Endometrial microvascular endothelial cells (primary cell): ENCODE results near the gene NBPF11. TPM values are rescaled to one million over a fixed set of nuclear protein-coding genes. Genes with fewer than 3 reads are reported as not detected.
"Not testable (repeated sequence)": the region's sequence is repeated elsewhere in the genome, so short reads cannot be mapped to it uniquely, and the experiment has no call there.

Experiments used
- in situ Hi-C: cut with HindIII; loops from 2 replicates; pipeline ENCODE4 v1.10.0; 2017; ENCODE audit warnings: low sequenced_read_pairs, low pct_unique_long_range_greater_than_20kb; ENCODE audit errors: inconsistent ontology term
- total RNA-seq: library from RNA; depleted of rRNA; stranded (reverse); fragments of >200 nt; gene quantifications from one replicate; pipeline ENCODE4 v1.2.3, GENCODE V29; 2015; ENCODE audit errors: inconsistent ontology term

NBPF11 gene
- total RNA-seq, 1 donor from 2014 or later, result 3.0 TPM

DNA sequence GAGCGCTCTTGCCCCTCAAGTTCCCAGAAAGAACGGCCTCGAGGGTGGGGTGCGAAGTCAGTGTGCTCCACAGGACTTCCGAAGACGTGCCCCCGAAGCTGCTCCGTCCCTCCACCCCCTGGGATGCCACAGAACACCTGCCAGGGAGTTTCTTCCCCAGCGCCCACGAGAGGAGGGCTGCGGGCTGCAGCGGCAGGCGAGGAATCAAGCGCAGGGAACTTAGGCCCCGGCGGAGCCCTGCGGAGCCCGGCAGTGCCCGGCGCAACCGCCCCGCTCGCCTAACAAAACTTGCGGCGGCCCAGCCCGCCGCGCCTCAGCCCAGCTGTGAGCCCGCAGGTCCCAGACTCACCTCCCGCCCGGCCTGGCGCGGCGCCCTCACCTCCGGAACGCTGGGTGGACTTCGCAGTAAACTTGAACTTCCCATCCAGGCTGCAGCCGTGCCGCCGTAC, 686 bp downstream of the NBPF11 start:
- in situ Hi-C loops, result not testable (repeated sequence)

DNA sequence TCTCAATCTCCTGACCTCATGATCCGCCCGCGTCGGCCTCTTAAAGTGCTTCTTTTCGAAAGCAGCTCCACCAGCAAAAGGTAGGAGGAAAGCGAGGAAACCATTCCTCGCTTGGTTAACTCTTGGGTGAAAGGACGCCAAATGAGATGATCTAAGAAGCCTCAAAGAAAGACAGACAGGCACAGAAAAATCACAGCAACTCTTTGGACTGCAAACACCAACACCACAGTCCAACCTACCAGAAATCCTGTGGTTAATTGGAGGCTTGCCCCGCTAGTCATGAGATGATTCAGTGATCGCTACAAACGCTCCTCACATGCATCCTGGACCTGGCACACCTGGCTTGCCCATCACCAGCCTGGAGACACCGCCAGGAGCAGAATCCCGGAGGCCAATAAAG, 1.1 kb downstream of the NBPF11 start:
- in situ Hi-C loops, result not testable (repeated sequence)

DNA sequence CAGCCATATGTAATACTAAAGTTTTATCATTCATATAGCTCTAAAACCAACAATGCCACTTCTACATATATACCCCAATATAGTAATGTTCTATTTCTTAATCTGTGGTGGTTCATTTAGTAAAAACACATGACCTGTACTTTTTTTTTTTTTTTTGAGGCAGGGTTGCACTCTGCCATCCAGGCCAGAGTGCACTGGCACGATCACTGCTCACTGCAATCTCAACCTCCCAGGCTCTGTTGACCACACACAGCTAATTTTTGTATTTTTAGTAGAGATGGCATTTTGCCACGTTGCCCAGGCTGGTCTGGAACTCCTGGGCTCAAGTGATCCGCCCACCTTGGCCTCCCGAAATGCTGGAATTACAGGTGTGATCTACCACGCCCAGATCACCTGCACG, 2.1 kb downstream of the NBPF11 start:
- in situ Hi-C loops, result not testable (repeated sequence)

DNA sequence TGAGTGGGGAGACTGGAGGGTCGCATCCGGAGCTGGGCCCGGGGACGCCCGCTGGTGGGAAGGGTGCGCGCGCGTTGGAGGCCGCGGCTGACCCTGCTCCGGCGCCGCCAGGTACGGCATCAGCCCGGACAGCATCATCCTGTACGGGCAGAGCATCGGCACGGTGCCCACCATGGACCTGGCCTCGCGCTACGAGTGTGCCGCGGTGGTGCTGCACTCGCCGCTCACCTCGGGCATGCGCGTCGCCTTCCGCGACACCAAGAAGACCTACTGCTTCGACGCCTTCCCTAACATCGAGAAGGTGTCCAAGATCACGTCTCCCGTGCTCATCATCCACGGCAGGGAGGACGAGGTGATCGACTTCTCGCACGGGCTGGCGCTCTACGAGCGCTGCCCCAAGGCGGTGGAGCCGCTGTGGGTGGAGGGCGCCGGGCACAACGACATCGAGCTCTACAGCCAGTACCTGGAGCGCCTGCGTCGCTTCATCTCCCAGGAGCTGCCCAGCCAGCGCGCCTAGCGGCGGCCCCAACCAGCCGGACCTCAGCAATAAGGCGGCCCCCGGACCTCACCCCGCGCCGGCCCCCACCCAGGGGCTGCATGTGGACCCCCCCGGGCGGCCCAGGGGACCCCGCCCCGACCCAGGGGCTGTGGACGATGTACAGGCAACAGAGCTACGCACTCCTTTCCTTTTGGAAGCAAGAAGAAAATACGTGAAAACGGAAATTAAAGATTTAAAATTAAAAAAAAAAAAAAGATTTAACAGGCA, 2.8 kb downstream of the NBPF11 start:
- in situ Hi-C loops, result not testable (repeated sequence)

DNA sequence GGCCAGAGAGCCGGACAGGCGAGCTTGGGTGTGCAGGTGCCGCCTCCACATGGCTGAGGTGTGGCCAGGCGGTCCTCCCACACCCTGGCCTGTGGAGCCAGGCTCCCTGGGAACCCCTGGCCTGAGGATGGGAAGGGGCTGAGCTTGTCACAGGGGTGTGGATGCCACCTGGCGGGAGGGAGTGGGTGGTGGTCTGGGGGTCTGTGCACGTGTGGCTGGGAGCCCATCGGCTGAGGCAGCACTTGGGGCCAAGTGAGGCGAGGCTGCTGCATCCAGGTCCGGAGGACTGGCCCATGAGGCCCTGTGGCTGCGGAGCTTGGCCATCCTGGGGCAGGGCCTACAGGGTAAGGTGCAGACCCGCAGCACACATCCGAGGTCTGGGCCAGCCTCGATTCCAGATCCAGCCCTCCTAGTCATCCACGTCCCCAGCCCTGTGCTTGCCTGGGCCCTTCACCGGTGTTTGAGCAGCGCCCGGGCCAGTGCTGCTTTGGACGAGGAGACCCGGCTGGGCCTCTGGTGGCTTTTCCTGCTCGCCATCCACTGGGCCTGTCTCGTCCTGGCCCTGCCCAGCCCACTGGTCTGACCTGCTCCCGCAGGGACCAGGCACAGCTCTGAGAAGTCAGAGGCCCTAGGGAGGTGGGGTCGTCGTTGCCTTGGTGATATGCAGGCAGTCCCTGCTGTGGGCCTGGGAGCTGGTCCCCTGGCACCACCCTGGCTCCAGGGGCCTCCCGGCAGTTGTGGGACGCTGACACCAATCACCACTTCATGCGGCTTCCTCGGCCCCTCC, 4.8 kb downstream of the NBPF11 start:
- in situ Hi-C loops, result not testable (repeated sequence)

DNA sequence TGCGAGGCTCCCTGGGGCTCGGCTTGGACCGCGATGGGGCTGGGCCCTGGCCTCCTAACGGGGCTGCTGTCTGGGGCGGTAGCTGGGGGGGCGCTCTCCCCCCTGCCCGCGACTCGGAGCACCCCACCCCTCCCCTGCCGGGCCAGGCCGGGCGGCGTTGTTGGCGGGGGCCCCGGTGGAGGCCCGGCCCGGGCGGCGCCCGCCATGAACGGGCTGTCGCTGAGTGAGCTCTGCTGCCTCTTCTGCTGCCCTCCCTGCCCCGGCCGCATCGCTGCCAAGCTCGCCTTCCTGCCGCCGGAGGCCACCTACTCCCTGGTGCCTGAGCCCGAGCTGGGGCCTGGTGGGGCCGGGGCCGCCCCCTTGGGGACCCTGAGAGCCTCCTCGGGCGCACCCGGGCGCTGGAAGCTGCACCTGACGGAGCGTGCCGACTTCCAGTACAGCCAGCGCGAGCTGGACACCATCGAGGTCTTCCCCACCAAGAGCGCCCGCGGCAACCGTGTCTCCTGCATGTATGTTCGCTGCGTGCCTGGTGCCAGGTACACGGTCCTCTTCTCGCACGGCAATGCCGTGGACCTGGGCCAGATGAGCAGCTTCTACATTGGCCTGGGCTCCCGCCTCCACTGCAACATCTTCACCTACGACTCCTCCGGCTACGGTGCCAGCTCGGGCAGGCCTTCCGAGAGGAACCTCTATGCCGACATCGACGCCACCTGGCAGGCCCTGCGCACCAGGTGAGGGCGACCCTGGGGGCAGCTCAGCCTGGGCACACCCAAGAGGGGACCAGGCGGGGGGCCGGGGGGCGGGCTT, 5.7 kb downstream of the NBPF11 start:
- in situ Hi-C loops, result not testable (repeated sequence)

DNA sequence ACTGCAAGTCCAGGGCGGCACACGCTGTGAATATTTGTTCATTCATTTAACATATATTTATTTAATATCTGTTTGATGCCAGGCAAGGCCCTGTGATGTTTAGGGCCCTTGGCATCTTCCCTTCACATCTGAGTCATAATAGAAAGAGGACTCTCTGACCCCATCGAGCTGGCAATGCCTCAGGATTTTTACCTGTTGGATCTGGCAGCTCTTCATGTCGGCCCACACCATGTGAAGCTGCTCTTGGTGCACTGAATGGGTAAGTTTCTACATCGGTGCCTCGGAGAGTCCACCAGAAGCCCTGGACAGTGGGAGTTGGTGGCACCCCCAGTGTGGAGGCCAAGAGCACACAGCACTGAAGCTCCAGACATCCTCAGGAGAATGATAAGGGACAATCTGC, 8.9 kb downstream of the NBPF11 start:
- in situ Hi-C loops, result not testable (repeated sequence)

DNA sequence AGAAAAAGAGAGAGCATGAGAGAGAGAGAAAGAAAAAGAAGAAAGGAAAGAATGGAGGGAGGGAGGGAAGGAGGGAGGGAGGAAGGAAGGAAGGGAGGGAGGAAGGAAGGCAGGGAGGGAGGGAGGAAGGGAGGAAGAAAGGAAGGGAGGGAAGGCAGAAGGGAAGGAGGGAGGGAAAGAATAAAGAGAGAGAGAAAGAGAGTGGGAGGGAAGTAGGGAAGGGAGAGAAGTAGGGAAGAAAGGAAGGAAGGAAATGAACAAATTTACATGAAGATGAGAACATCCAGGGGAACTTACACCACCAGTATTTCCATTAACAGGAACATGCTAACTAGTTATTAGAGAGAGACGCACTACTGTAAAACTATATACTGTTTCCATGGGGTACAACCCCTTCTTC, 10.1 kb downstream of the NBPF11 start:
- in situ Hi-C loops, result not testable (repeated sequence)

DNA sequence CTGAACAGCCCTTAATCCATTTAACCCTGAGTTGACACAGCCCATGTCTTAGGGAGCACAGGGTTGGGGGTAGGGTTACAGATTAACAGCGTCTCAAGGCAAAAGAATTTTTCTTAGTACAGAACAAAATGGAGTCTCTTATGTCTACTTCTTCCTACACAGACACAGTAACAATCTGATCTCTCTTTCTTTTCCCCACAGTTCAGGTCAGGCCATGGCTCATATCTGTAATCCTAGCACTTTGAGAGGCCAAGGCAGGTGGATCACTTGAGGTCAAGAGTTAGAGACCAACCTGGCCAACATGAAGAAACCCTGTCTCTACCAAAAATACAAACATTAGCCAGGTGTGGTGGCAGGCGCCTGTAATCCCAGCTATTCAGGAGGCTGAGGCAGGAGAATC, 13.5 kb downstream of the NBPF11 start:
- in situ Hi-C loops, result not testable (repeated sequence)

DNA sequence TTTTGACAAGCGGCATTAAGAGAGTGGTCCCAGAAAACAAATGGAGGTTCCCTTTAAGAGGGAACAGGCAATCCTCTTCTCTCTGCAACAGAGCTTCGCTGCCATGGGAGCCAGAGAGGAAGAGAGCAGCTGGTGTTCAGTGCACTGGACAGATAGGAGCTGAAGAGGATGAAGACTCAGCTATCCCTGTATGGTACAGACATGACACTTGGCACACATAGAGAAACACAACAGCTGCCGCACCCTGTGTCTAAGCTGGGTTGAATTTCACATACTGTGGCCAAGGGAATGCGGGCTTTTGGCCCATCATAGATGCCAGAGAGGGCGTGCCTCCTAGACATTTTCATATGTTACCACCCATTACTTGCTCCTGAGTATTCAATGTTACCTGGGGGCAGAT, 29.7 kb downstream of the NBPF11 start:
- in situ Hi-C loops, result not testable (repeated sequence)

DNA sequence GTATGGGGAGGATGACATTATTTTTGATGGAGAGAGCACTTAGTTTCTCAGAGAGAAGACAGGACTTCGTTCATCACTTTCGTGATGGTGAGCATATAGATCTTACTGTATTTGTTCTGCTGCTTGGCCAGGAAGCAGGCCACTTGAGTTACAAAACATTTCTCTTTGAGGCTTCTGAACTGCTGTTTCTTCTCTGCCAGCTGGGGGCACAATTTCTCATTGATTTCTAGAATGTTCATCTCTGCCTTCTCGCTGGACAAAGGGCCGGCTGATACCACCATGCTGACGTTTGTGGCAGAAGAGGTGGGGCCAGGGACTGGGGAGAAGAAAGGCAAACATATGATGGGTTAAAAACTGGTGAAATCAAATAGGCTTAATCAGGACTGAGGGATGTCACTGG, 31.7 kb downstream of the NBPF11 start:
- in situ Hi-C loops, result not testable (repeated sequence)

DNA sequence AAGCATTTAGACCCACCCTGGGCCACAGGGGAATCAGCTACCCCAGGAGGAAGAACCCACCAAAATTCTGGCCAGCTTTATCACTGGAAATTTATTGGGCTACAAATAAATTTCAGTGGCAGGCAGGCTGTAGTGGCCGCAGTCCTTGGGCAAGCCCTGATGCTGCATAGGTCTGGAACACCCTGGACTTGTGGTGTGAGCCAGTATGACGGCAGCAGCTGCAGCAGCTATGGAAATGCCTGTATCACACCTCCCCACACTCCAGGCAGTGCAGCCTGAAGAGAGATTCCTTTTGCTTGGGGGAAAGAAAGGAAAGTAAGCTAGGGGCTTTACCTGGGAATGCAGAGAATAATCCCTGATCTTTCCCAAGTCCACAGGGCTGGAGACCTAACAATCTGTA, 56.3 kb downstream of the NBPF11 start:
- in situ Hi-C loops, result not testable (repeated sequence)

DNA sequence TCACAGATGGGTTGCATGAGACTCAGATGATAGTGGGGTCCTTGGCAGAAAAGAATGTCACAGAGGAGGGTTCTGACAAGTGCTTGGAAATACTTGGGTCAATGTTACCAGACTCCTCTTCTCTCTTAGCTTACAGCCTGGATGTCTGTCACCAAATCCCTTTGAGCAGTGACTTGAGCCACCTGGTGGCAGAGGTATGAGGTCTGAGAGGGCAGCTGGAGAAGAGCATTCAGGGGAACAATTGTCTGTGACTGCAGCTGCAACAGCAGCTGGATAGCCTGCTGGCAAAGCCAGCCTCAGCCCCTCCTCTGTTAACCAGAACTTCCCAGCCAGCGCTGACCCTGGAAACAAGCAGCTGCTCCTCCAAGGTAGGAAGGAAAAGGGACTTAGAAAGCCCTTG, 65.9 kb downstream of the NBPF11 start:
- in situ Hi-C loops, result not testable (repeated sequence)

DNA sequence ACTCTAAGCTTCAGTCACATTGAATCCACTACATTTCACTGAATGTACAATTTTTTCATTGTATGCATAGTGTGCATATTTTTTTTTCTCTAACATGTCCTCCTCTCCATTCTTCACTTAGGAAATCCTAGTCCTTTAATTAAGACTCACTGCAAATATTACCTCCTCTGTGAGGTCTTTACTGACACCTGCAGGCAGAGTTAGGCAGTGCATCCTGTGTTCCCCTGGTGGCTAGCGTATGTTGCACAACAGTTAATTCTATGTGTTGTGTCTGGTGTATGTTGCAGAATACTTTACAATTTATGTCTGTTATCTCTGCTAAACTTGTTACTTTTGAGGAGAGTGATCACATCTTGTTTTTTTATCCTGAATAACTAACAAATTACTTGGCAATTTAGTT, 70.9 kb downstream of the NBPF11 start:
- in situ Hi-C loops, result not testable (repeated sequence)

DNA sequence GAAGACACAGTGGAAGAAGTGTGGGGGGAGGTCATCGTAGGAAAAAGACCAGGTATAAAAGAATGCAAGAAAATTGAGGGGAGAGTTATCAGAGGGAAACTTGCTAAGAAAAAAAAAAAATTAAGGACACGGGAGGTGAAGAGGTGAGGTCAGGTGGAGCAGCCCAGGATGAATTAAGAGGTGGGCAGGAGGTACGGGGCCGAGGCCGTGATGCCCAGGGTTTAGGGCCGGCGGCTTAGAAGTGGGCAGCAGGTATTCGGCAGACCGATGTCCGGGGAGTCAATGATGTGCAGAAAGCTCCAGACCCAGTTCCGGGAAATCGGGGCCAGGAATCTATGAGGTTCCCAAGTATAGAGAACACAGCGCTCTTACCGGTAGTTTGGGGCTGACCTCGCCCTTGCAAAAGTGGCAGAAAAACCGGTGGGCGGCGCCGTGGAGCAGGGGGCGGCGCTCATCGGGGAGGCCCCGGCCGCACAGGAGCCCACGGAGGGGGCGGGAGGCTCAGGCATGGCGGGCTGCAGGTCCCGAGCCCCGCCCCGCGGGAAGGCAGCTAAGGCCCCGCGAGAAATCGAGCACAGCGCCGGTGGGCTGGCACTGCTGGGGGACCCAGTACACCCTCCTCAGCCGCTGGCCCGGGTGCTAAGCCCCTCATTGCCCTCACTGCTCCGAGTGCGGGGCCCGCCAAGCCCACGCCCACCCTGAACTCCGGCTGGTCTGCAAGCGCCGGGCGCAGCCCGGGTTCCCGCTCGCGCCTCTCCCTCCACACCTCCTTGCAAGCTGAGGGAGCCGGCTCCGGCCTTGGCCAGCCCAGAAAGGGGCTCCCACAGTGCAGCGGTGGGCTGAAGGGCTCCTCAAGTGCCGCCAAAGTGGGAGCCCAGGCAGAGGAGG, 73.2 kb downstream of the NBPF11 start:
- in situ Hi-C loops, result not testable (repeated sequence)

DNA sequence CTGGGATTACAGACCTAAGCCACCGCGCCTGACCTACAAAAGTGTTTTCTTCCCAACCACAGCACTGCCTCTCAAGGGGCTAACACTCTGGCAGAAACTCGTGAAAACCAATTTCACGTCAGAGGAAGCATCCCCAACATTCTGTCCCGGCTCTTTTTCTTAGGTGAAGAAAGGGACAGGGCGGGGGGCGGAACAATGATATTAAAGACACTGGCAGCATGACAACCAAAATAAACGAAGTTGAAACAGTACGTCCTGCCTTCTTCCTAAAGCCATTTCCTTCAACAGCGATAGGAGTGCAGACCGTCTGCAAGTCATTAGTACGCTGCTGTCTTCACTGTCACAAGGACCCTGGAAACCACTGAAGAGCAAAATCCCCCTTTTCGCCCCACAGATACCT, 74.0 kb downstream of the NBPF11 start:
- in situ Hi-C loops, result not testable (repeated sequence)

DNA sequence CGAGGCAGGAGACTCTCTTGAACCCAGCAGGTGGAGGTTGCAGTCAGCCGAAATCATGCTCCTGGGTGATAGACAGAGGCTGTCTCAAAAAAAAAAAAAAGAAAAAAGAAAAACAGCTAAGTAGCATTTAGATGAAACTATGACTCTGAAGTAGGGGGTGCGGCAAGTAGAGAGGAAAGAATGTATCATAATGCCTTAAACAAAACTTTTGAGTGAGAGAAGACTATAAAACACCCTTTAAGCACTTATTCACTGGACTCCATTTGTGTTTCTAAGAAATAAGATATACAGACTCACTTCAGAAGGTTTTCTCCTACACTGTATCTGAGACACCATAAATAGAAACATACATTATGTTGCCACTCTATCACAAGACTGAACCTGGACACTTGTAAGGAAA, 74.6 kb downstream of the NBPF11 start:
- in situ Hi-C loops, result not testable (repeated sequence)

DNA sequence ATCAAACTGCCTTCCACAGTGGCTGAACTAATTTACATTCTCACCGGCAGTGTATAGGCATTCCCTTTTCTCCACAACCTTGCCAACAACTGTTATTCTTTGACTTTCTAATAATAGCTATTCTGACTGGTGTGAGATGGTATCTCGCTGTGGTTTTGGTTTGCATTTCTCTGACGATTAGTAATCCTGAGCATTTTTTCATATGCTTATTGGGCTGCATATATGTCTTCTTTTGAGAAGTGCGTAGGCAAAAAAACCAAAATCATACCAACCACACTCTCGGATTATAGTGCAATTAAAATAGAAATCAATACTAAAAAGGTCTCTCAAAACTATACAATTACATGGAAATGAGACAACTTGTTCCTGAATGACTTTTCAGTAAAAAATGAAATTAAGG, 78.7 kb downstream of the NBPF11 start:
- in situ Hi-C loops, result not testable (repeated sequence)
